OCI-LY7 (cell line): ENCODE results near the gene LRRN2. TPM values are rescaled to one million over a fixed set of nuclear protein-coding genes. Genes with fewer than 3 reads are reported as not detected.

Experiments used
- BruUV-seq: library from RNA; stranded (reverse); fragments of 400-500 nt; replicated peaks from 2 replicates; lab custom pipeline; 2021; lab: Mats Ljungman, UMichigan
- CTCF ChIA-PET: fragments of 300-600 bp; sonication (Branson Sonifier 250); formaldehyde crosslinking; loops from one replicate; lab custom pipeline; 2022; ENCODE audit warnings: antibody characterized with exemption; ENCODE audit not compliant: unreplicated experiment; lab: Charles Lee
- POLR2A ChIA-PET: fragments of 300-600 bp; sonication (Branson Sonifier 250); formaldehyde crosslinking; loops from one replicate; lab custom pipeline; 2022; ENCODE audit warnings: antibody characterized with exemption; lab: Charles Lee
- DNase-seq: peaks from one replicate; pipeline ENCODE4 v3.0.0-alpha.2; 2015; ENCODE audit warnings: low spot score
- H2AFZ ChIP-seq: fragments of 200-600 bp; sonication (generic), shearing (Covaris generic); 2 replicates; pipeline ENCODE4 v1.6.1; 2014; ENCODE audit warnings: mild to moderate bottlenecking, antibody characterized with exemption, low read length, moderate library complexity
- H3K27ac ChIP-seq: fragments of 200-600 bp; sonication (generic); 2 replicates; pipeline ENCODE4 v1.5.1; 2014; ENCODE audit warnings: mixed run types, low read depth, mild to moderate bottlenecking, moderate library complexity, low read length, inconsistent platforms; ENCODE audit not compliant: poor library complexity, severe bottlenecking
- H3K36me3 ChIP-seq: fragments of 200-600 bp; sonication (generic); 2 replicates; pipeline ENCODE4 v1.6.1; 2014; ENCODE audit warnings: mild to moderate bottlenecking, antibody characterized with exemption, low read length, moderate library complexity, mixed read lengths; ENCODE audit not compliant: insufficient read depth
- H3K4me1 ChIP-seq: fragments of 200-600 bp; sonication (generic); 2 replicates; pipeline ENCODE4 v1.5.1; 2014; ENCODE audit warnings: mild to moderate bottlenecking, low read length; ENCODE audit not compliant: insufficient read depth, poor library complexity, severe bottlenecking
- H3K4me2 ChIP-seq: fragments of 200-600 bp; sonication (generic); 2 replicates; pipeline ENCODE4 v1.6.1; 2014; ENCODE audit warnings: mild to moderate bottlenecking, low read length
- H3K4me3 ChIP-seq: fragments of 200-600 bp; sonication (generic); 2 replicates; pipeline ENCODE4 v1.5.1; 2014; ENCODE audit warnings: mild to moderate bottlenecking, low read depth, low read length; ENCODE audit not compliant: poor library complexity, severe bottlenecking
- H3K79me2 ChIP-seq: fragments of 200-600 bp; sonication (generic); 2 replicates; pipeline ENCODE4 v1.6.1; 2016; ENCODE audit warnings: low read depth, mild to moderate bottlenecking, low read length, moderate library complexity, mixed read lengths; ENCODE audit not compliant: insufficient read depth
- H3K9me2 ChIP-seq: fragments of 200-600 bp; sonication (generic); 2 replicates; pipeline ENCODE4 v1.6.1; 2016; ENCODE audit warnings: mild to moderate bottlenecking, low read length, mixed read lengths; ENCODE audit not compliant: insufficient read depth
- H3K9me3 ChIP-seq: fragments of 200-600 bp; sonication (generic); 2 replicates; pipeline ENCODE4 v1.6.1; 2014; ENCODE audit warnings: mild to moderate bottlenecking, mixed run types, low read length, mixed read lengths
- H4K20me1 ChIP-seq: fragments of 200-600 bp; sonication (generic); 2 replicates; pipeline ENCODE4 v1.6.1; 2014; ENCODE audit warnings: mild to moderate bottlenecking, antibody characterized with exemption, low read length, moderate library complexity, mixed read lengths; ENCODE audit not compliant: insufficient read depth
- EZH2phosphoT487 ChIP-seq: fragments of 200-600 bp; sonication (generic); IDR thresholded peaks from 2 replicates; pipeline ENCODE4 v1.6.1; 2018; ENCODE audit warnings: low read depth, borderline replicate concordance, mild to moderate bottlenecking, mixed run types, antibody characterized with exemption, low read length, moderate library complexity, mixed read lengths
- intact Hi-C: fragments of 100-400 bp; cut with micrococcal nuclease; formaldehyde crosslinking; loops from one replicate; pipeline ENCODE4 v1.10.0; 2022; ENCODE audit not compliant: unreplicated experiment
- total RNA-seq, 2 experiments: library from RNA; depleted of rRNA in 1 of 2; stranded (reverse); fragments of >200 nt in 1 of 2; shearing (Covaris generic) in 1 of 2; gene quantifications; 2 replicates each; pipeline ENCODE4 v1.2.3, GENCODE V29; 2014 to 2022
- TF ChIP-seq, protein P1 (sequence below): fragments of 200-600 bp; sonication (generic); conservative IDR thresholded peaks from 2 replicates; pipeline ENCODE4 v1.5.1; 2014; ENCODE audit warnings: mild to moderate bottlenecking, antibody characterized with exemption, low read length, moderate library complexity, mixed read lengths

The LRRN2 gene
- total RNA-seq, 2 experiments from 2014 or later: not detected

DNA sequence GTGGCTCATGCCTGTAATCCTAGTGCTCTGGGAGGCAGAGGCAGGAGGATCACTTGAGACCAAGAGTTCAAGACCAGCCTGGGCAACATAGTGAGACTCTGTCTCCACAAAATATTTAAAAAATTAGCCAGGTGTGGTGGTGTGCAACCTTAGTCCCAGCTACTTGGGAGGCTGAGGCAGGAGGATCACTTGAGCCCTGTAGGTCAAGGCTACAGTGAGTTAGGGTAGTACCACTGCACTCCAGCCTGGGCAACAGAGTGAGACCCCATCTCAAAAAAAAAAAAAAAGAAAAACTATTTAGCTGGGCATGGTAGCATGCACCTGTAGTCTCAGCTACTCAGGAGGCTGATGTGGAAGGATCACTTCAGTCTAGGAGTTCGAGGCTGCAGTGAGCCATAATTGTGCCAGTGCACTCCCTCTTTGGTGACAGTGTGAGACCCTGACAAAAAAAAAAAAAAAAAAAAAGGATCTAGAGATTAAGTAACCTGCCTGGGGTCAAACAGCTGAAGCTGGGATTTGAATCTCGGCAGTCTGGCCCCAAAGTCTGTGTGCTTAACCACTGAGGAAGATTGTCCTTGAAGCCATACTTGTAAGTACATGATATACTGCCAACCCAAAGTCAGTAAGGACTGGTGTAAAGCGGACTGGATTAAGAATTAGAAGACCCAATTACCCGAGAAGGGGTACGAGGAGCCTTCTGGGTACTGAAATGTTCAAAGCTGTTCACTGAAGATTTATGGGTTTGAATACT is 31.8 kb downstream of the LRRN2 start:
- DNase-seq: no peak
- no peaks in the 10 kb centered on the region for H3K9me3 ChIP-seq
- H3K4me3 ChIP-seq: no peak overlapping the region
- ChIA-PET CTCF (interaction anchor here (0.6 kb wide), 1 partner anchor 699 kb away, joined by 3 read pairs; no protein-coding TSS in a partner anchor), POLR2A (interaction anchor here (0.6 to 1.1 kb wide), 6 partner anchors 10 to 959 kb away, joined by 3 read pairs; no protein-coding TSS in a partner anchor)
- H3K27ac ChIP-seq: no peak overlapping the region
- H4K20me1 ChIP-seq: no peaks in the 10 kb centered on the region
- H3K9me2 ChIP-seq: no peaks in the 10 kb centered on the region
- TF ChIP-seq EZH2phosphoT487: no peak
- TF ChIP-seq, protein P1, sequence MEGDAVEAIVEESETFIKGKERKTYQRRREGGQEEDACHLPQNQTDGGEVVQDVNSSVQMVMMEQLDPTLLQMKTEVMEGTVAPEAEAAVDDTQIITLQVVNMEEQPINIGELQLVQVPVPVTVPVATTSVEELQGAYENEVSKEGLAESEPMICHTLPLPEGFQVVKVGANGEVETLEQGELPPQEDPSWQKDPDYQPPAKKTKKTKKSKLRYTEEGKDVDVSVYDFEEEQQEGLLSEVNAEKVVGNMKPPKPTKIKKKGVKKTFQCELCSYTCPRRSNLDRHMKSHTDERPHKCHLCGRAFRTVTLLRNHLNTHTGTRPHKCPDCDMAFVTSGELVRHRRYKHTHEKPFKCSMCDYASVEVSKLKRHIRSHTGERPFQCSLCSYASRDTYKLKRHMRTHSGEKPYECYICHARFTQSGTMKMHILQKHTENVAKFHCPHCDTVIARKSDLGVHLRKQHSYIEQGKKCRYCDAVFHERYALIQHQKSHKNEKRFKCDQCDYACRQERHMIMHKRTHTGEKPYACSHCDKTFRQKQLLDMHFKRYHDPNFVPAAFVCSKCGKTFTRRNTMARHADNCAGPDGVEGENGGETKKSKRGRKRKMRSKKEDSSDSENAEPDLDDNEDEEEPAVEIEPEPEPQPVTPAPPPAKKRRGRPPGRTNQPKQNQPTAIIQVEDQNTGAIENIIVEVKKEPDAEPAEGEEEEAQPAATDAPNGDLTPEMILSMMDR: no peak
- no peaks in the 10 kb centered on the region for H3K36me3 ChIP-seq
- no peak overlapping the region for H2AFZ ChIP-seq
- no TSS peak for BruUV-seq
- no peaks in the 10 kb centered on the region for H3K4me1 ChIP-seq
- no peaks in the 10 kb centered on the region for H3K79me2 ChIP-seq
- intact Hi-C loops: no loop called here
- H3K4me2 ChIP-seq: no peak overlapping the region

- no TSS peak for BruUV-seq
- no peaks in the 10 kb centered on the region for H3K4me1 ChIP-seq
- no peak for DNase-seq
- ChIA-PET POLR2A (no interaction called here), CTCF (interaction anchor here (0.7 kb wide), 1 partner anchor 110 kb away, joined by 3 read pairs; no protein-coding TSS in a partner anchor)
- intact Hi-C loops: no loop called here
- H3K9me3 ChIP-seq: no peaks in the 10 kb centered on the region
- no peak overlapping the region for H3K4me3 ChIP-seq
- no peaks in the 10 kb centered on the region for H3K36me3 ChIP-seq
- no peak overlapping the region for H3K27ac ChIP-seq
- H3K79me2 ChIP-seq: no peaks in the 10 kb centered on the region
- H3K4me2 ChIP-seq: no peak overlapping the region
- no peaks in the 10 kb centered on the region for H3K9me2 ChIP-seq
- H4K20me1 ChIP-seq: no peaks in the 10 kb centered on the region
- TF ChIP-seq, protein P1: no peak
- no peak for TF ChIP-seq EZH2phosphoT487
- H2AFZ ChIP-seq: no peak overlapping the region
Observed at GRCh38 chr1:204652497-204652896, 33.0 kb downstream of the LRRN2 start.
